GM08714 (cell line): ENCODE data around the gene DISP2.

Experiments
- H3K4me3 ChIP-seq: fragments of 200-500 bp; sonication (Bioruptor generic); 2 replicates; pipeline ENCODE4 v1.5.1; 2014; ENCODE audit warnings: mild to moderate bottlenecking, low read length, inconsistent platforms
- ZNF274 ChIP-seq: IDR thresholded peaks from 2 replicates; pipeline ENCODE4 v1.6.1; 2012; ENCODE audit warnings: mild to moderate bottlenecking, low read depth, low read length

The DISP2 gene

GRCh38 chr15:40397688-40398412 is 39.8 kb downstream of the DISP2 start:
- TF ChIP-seq ZNF274, result no peak
- peak overlapping the region; percentile 32; the same call in 1 of the 2 replicates for H3K4me3 ChIP-seq

GRCh38 chr15:40398413-40398873 is 40.4 kb downstream of the DISP2 start:
- no peak overlapping the region for H3K4me3 ChIP-seq

GRCh38 chr15:40399370-40399769 is 41.4 kb downstream of the DISP2 start:
- no peak overlapping the region for H3K4me3 ChIP-seq
- TF ChIP-seq ZNF274, result no peak

More at GRCh38 chr15:40398413-40398873, 40.4 kb downstream of the DISP2 start:
- TF ChIP-seq ZNF274, result no peak

GRCh38 chr15:40405501-40406381 is 47.7 kb downstream of the DISP2 start, which contains the start of gene IVD:
IVD (plus strand) TSS chr15:40405795; CDS start chr15:40405828, 33 bp downstream.
- peak within 1 kb of the TSS; percentile 89 for H3K4me3 ChIP-seq
- no peak for TF ChIP-seq ZNF274

GRCh38 chr15:40407330-40407990 is 49.4 kb downstream of the DISP2 start:
- no peak for TF ChIP-seq ZNF274
- H3K4me3 ChIP-seq, result peak overlapping the region; percentile 29; the same call in 1 of the 2 replicates

GRCh38 chr15:40409366-40409765 is 51.3 kb downstream of the DISP2 start:
- no peak overlapping the region for H3K4me3 ChIP-seq
- no peak for TF ChIP-seq ZNF274

- H3K4me3 ChIP-seq, result no peak overlapping the region
- TF ChIP-seq ZNF274, result no peak
Observed at GRCh38 chr15:40410476-40410875, 52.5 kb downstream of the DISP2 start.

- TF ChIP-seq ZNF274, result no peak
- H3K4me3 ChIP-seq, result no peak overlapping the region
Observed at GRCh38 chr15:40412095-40412759, 54.2 kb downstream of the DISP2 start.

GRCh38 chr15:40413036-40413435 is 55.0 kb downstream of the DISP2 start:
- H3K4me3 ChIP-seq, result no peak overlapping the region
- TF ChIP-seq ZNF274, result no peak

GRCh38 chr15:40414816-40415215 is 56.8 kb downstream of the DISP2 start:
- no peak for TF ChIP-seq ZNF274
- H3K4me3 ChIP-seq, result no peak overlapping the region

- TF ChIP-seq ZNF274, result no peak
- no peak overlapping the region for H3K4me3 ChIP-seq
Observed at GRCh38 chr15:40415226-40415625, 57.2 kb downstream of the DISP2 start.

GRCh38 chr15:40416056-40416455 is 58.0 kb downstream of the DISP2 start:
- H3K4me3 ChIP-seq, result no peak overlapping the region
- TF ChIP-seq ZNF274, result no peak

GRCh38 chr15:40418126-40418525 is 60.1 kb downstream of the DISP2 start:
- TF ChIP-seq ZNF274, result no peak
- no peak overlapping the region for H3K4me3 ChIP-seq

GRCh38 chr15:40420071-40420713 is 62.2 kb downstream of the DISP2 start:
- no peak for TF ChIP-seq ZNF274
- no peak overlapping the region for H3K4me3 ChIP-seq
